BE2C (cell line): ENCODE data around the gene FMO1.
"Not testable (repeated sequence)": the region's sequence is repeated elsewhere in the genome, so short reads cannot be mapped to it uniquely, and the experiment has no call there.

ENCODE experiments used
- DNase-seq: peaks from one replicate; pipeline ENCODE4 v3.0.0-alpha.2; 2020
- H3K27me3 ChIP-seq: fragments of 250-450 bp; sonication (Bioruptor Pico); 2 replicates; pipeline ENCODE4 v1.5.1; 2020; ENCODE audit warnings: mild to moderate bottlenecking
- H3K36me3 ChIP-seq: fragments of 250-450 bp; sonication (Bioruptor Pico); 2 replicates; pipeline ENCODE4 v1.5.1; 2020; ENCODE audit warnings: mild to moderate bottlenecking
- H3K4me1 ChIP-seq: fragments of 250-450 bp; sonication (Bioruptor Pico); 2 replicates; pipeline ENCODE4 v1.5.1; 2020
- H3K4me3 ChIP-seq: 2 replicates; pipeline ENCODE4 v1.5.1; 2011; ENCODE audit warnings: low read depth, low read length
- H3K9me3 ChIP-seq: fragments of 250-450 bp; sonication (Bioruptor Pico); 2 replicates; pipeline ENCODE4 v1.5.1; 2020
- CTCF ChIP-seq: IDR thresholded peaks from 2 replicates; pipeline ENCODE4 v1.5.1; 2012; ENCODE audit warnings: mild to moderate bottlenecking, low read depth, low read length

Gene FMO1

GRCh38 chr1:171220081-171220420 lies 28.2 kb upstream of the FMO1 start:
- H3K9me3 ChIP-seq: no peaks in the 10 kb centered on the region
- TF ChIP-seq CTCF: no peak
- H3K27me3 ChIP-seq: no peaks in the 10 kb centered on the region
- H3K4me3 ChIP-seq: no peak overlapping the region
- DNase-seq: no peak
- H3K4me1 ChIP-seq: no peaks in the 10 kb centered on the region
- H3K36me3 ChIP-seq: no peaks in the 10 kb centered on the region

GRCh38 chr1:171220581-171221054 lies 27.7 kb upstream of the FMO1 start:
- H3K27me3 ChIP-seq: no peaks in the 10 kb centered on the region
- DNase-seq: no peak
- H3K9me3 ChIP-seq: no peaks in the 10 kb centered on the region
- no peaks in the 10 kb centered on the region for H3K36me3 ChIP-seq
- no peak for TF ChIP-seq CTCF
- H3K4me1 ChIP-seq: no peaks in the 10 kb centered on the region
- H3K4me3 ChIP-seq: no peak overlapping the region

- H3K36me3 ChIP-seq: no peaks in the 10 kb centered on the region
- H3K4me1 ChIP-seq: no peaks in the 10 kb centered on the region
- no peak for DNase-seq
- H3K27me3 ChIP-seq: no peaks in the 10 kb centered on the region
- no peak overlapping the region for H3K4me3 ChIP-seq
- no peaks in the 10 kb centered on the region for H3K9me3 ChIP-seq
- no peak for TF ChIP-seq CTCF
These were observed 26.4 kb upstream of the FMO1 start for GRCh38 chr1:171221665-171222591.

- H3K4me3 ChIP-seq: no peak overlapping the region
- no peaks in the 10 kb centered on the region for H3K36me3 ChIP-seq
- no peaks in the 10 kb centered on the region for H3K4me1 ChIP-seq
- no peak for DNase-seq
- no peaks in the 10 kb centered on the region for H3K27me3 ChIP-seq
- TF ChIP-seq CTCF: no peak
- no peaks in the 10 kb centered on the region for H3K9me3 ChIP-seq
These were observed 25.4 kb upstream of the FMO1 start for GRCh38 chr1:171222936-171223335.

GRCh38 chr1:171224257-171224656 lies 24.0 kb upstream of the FMO1 start:
- not testable (repeated sequence) for H3K4me3 ChIP-seq, H3K36me3 ChIP-seq, H3K9me3 ChIP-seq, DNase-seq, H3K27me3 ChIP-seq, H3K4me1 ChIP-seq

GRCh38 chr1:171226747-171227370 lies 21.4 kb upstream of the FMO1 start:
- H3K4me3 ChIP-seq: no peak overlapping the region
- no peaks in the 10 kb centered on the region for H3K27me3 ChIP-seq
- no peak for DNase-seq
- peak; percentile 55 for TF ChIP-seq CTCF
- no peaks in the 10 kb centered on the region for H3K9me3 ChIP-seq
- no peaks in the 10 kb centered on the region for H3K4me1 ChIP-seq
- H3K36me3 ChIP-seq: no peaks in the 10 kb centered on the region
